Smooth muscle cell (in vitro differentiated cells): ENCODE data around the gene KCNJ5. TPM values are rescaled to one million over a fixed set of nuclear protein-coding genes. Genes with fewer than 3 reads are reported as not detected.

Experiments
- DNase-seq: peaks from one replicate; lab custom pipeline; 2025; ENCODE audit not compliant: unreplicated experiment; lab: John Stamatoyannopoulos, UW
- H2AFZ ChIP-seq: fragments of 200-600 bp; sonication (generic); 2 replicates; pipeline ENCODE4 v1.6.0; 2016; ENCODE audit warnings: antibody characterized with exemption, low read depth, mild to moderate bottlenecking
- H3F3A ChIP-seq: fragments of 200-600 bp; sonication (generic); 2 replicates; pipeline ENCODE4 v1.6.0; 2017; ENCODE audit warnings: antibody characterized with exemption, low read depth
- H3K27ac ChIP-seq: fragments of 200-600 bp; sonication (generic); 2 replicates; pipeline ENCODE4 v1.5.1; 2016; ENCODE audit warnings: low read depth, mild to moderate bottlenecking
- H3K27me3 ChIP-seq: fragments of 200-600 bp; sonication (generic); 2 replicates; pipeline ENCODE4 v1.6.1; 2016; ENCODE audit warnings: low read depth, mild to moderate bottlenecking
- H3K36me3 ChIP-seq: fragments of 200-600 bp; sonication (generic); 2 replicates; pipeline ENCODE4 v1.5.1; 2016; ENCODE audit warnings: low read depth
- H3K4me1 ChIP-seq: fragments of 200-600 bp; sonication (generic); 2 replicates; pipeline ENCODE4 v1.5.1; 2016; ENCODE audit warnings: low read depth
- H3K4me2 ChIP-seq: fragments of 200-600 bp; sonication (generic); 2 replicates; pipeline ENCODE4 v1.6.0; 2016; ENCODE audit warnings: mild to moderate bottlenecking
- H3K4me3 ChIP-seq: fragments of 200-600 bp; sonication (generic); 2 replicates; pipeline ENCODE4 v1.5.1; 2016; ENCODE audit warnings: mild to moderate bottlenecking
- H3K79me2 ChIP-seq: fragments of 200-600 bp; sonication (generic); 2 replicates; pipeline ENCODE4 v1.6.0; 2016; ENCODE audit warnings: low read depth, mild to moderate bottlenecking
- H3K9ac ChIP-seq: fragments of 200-600 bp; sonication (generic); 2 replicates; pipeline ENCODE4 v1.6.0; 2016; ENCODE audit warnings: low read depth
- H3K9me3 ChIP-seq: fragments of 200-600 bp; sonication (generic); replicated peaks from 2 replicates; pipeline ENCODE4 v1.5.1; 2016; ENCODE audit warnings: low read depth
- H4K20me1 ChIP-seq: fragments of 200-600 bp; sonication (generic); 2 replicates; pipeline ENCODE4 v1.6.0; 2016; ENCODE audit warnings: low read depth
- CTCF ChIP-seq: fragments of 200-600 bp; sonication (generic); IDR thresholded peaks from 2 replicates; pipeline ENCODE4 v1.5.1; 2017; ENCODE audit warnings: borderline replicate concordance, mild to moderate bottlenecking, antibody characterized with exemption; ENCODE audit not compliant: insufficient read depth, poor library complexity, severe bottlenecking
- WGBS: methylation state at CpG from one replicate; pipeline ENCODE4 v1.1.7; 2016; ENCODE audit warnings: low lambda C conversion rate; 5-methylcytosine and 5-hydroxymethylcytosine counted together
- polyA plus RNA-seq: library from polyadenylated mRNA; unstranded; fragments of >200 nt; fragmentation: Nextera tagmentation; extraction: Ambion mirVana; gene quantifications from 2 replicates; pipeline ENCODE4 v1.2.1, GENCODE V29; 2016
- total RNA-seq: library from RNA; depleted of rRNA; stranded (reverse); fragments of >200 nt; gene quantifications from 2 replicates; pipeline ENCODE4 v1.2.3, GENCODE V29; 2014

The KCNJ5 gene
- total and polyA plus RNA-seq, 2 experiments from 2014 or later, result 0.11 TPM; not detected in 1

- Histone ChIP-seq H3K4me1 (no peaks in the 10 kb centered on the region), H3K4me2 (no peak overlapping the region), H3K9me3 (no peaks in the 10 kb centered on the region), H3K27ac (no peak overlapping the region), H3K36me3 (no peaks in the 10 kb centered on the region), H3K27me3 (peaks cover 5% of the 10 kb centered on the region), H3F3A (peaks cover 4% of the 10 kb centered on the region), H3K79me2 (no peaks in the 10 kb centered on the region), H3K4me3 (no peak overlapping the region), H4K20me1 (no peaks in the 10 kb centered on the region), H2AFZ (no peak overlapping the region), H3K9ac (no peak overlapping the region)
- no peak for TF ChIP-seq CTCF
- WGBS, result 92% methylated on average over 5 of the region's 5 CpGs
- no peak for DNase-seq
Observed at GRCh38 chr11:128913806-128914205, 22.6 kb downstream of the KCNJ5 start.

DNA sequence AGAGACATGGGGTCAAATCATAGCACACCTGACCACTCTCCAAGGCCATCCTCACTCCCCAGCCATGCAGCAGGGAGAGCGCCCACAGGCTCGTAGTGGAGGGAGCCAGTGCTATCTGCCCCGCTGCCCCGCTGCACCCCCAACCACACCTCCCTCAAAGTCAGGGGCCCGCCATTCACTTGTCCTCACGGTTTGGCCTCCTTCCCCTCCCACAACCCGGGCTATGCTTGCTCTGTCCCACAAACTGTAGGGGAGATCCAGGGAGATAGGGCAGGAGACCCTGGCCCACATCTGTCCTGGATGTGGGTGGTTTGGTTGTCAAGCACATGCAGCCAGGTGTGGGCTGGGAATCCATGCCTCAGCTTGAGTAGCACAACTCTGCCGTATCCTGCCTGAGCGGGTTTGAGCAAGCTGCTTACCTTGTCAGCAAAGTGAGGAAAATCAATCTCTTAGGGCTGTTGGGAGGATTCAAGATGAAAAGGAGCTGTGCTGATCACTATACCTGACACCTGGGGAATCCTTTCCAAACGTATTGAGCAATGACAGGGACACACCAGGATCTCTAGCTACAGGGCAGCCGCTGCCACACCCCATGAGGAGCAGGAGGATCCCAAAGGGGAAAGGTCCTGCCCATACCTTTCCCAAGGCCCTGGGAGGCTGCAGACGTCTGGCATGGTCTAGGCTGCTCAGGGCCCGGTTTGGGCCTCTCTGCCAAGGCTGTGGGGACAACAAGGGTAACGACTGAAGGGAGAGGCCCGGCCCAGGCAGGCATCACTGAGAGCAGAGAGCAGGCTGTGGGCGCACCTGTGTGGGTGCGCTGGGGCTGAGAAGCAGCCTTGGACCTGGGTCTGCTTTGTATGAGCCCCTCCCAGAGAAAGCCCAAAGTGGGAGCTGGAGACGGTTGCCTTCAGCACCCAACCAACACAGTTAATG, 23.3 kb downstream of the KCNJ5 start:
- Histone ChIP-seq H3K4me3 (no peak overlapping the region), H3K9me3 (no peaks in the 10 kb centered on the region)
- 85% methylated on average over 18 of the region's 18 CpGs for WGBS

DNA sequence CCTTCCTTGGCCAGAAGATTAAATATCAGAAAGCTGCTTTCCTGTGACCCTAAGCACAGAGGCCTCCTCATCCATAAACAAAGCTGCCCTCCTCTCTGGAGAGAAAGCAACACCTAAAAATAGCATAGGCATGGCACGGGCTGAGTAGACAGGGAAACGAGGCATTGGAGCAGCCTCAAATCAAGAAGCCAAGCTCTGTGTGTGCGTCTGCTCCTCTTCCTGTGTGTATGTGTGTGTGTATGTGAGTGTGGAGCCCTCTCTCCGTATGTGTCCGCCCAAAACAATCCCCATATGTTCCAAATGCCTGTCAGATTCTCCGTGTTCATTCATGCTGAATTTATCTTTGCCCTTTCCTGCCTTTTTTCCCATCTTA, 24.0 kb downstream of the KCNJ5 start:
- peaks cover 5% of the 10 kb centered on the region for H3K27me3 ChIP-seq
- H3K36me3 ChIP-seq, result no peaks in the 10 kb centered on the region
- 69% methylated on average over 6 of the region's 6 CpGs for WGBS
- H4K20me1 ChIP-seq, result no peaks in the 10 kb centered on the region
- DNase-seq, result no peak
- no peaks in the 10 kb centered on the region for H3F3A ChIP-seq
- no peak for TF ChIP-seq CTCF
- H2AFZ ChIP-seq, result no peak overlapping the region
- no peaks in the 10 kb centered on the region for H3K4me1 ChIP-seq
- no peaks in the 10 kb centered on the region for H3K9me3 ChIP-seq
- H3K4me2 ChIP-seq, result no peak overlapping the region
- H3K4me3 ChIP-seq, result no peak overlapping the region
- H3K27ac ChIP-seq, result no peak overlapping the region
- H3K9ac ChIP-seq, result no peak overlapping the region
- no peaks in the 10 kb centered on the region for H3K79me2 ChIP-seq

More for the DNA sequence above, 23.3 kb downstream of the KCNJ5 start:
- no peaks in the 10 kb centered on the region for H3K4me1 ChIP-seq
- H3K79me2 ChIP-seq, result no peaks in the 10 kb centered on the region
- H3K36me3 ChIP-seq, result no peaks in the 10 kb centered on the region
- no peak overlapping the region for H3K4me2 ChIP-seq
- H4K20me1 ChIP-seq, result no peaks in the 10 kb centered on the region
- no peak for TF ChIP-seq CTCF
- no peak for DNase-seq
- H3K27me3 ChIP-seq, result peaks cover 5% of the 10 kb centered on the region
- no peaks in the 10 kb centered on the region for H3F3A ChIP-seq
- no peak overlapping the region for H3K9ac ChIP-seq
- no peak overlapping the region for H3K27ac ChIP-seq
- no peak overlapping the region for H2AFZ ChIP-seq
